GM12892 (cell line): ENCODE results near the gene CAMTA1.

ENCODE experiments used
- DNase-seq: peaks from one replicate; pipeline ENCODE4 v3.0.0; 2011; ENCODE audit not compliant: insufficient read length
- FAIRE-seq: peaks from 2 replicates; lab custom pipeline; 2011; peaks lifted over from hg19 to GRCh38; lab: Jason Lieb, UNC
- POLR2A ChIP-seq: IDR thresholded peaks from 2 replicates; pipeline ENCODE4 v1.6.1; 2011; ENCODE audit warnings: low read depth, low read length, control low read depth
- POLR2AphosphoS5 ChIP-seq: IDR thresholded peaks from 2 replicates; pipeline ENCODE4 v1.6.1; 2011; ENCODE audit warnings: low read depth, low read length, control low read depth
- TAF1 ChIP-seq: IDR thresholded peaks from 2 replicates; pipeline ENCODE4 v1.6.1; 2011; ENCODE audit warnings: low read depth, mild to moderate bottlenecking, control low read depth, low read length, borderline replicate concordance

Gene CAMTA1

GRCh38 chr1:7420098-7420445 is 634.8 kb downstream of the CAMTA1 start:
- no peak for TF ChIP-seq POLR2AphosphoS5
- TF ChIP-seq POLR2A = no peak
- TF ChIP-seq TAF1 = no peak
- FAIRE-seq (no peak), DNase-seq (peak; percentile 1)

DNA sequence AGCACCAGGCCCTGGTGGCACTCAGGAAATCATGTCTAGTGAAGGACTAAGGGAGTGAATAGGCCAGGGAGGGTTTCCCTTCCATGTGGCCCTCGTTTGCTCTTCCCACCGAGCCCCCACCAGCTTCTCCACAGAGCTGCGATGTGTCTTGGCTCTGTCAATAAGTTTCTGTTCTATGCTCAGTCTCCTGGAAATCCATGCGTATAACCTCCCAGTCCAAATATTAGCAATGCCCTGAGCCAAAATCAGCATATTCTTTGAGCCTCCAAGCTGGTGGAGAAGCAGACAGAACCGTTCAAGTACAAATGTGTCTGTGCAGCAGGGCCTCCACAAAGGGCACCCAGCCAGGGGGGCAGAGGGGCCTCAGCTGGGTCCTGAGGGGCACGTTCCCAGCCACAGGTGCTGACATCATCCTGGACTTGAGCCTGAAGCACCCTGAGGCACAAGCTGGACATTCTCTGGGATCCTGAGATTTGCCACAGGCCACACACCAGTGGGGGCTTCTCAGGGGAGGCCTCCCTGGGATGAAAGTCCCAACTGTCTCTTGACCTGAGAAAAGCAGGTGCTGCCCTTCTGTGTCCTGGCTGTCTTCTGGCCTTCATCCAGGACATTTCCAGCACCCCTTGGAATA is 635.3 kb downstream of the CAMTA1 start:
- DNase-seq = peak; percentile 6
- no peak for FAIRE-seq
- no peak for TF ChIP-seq POLR2A
- no peak for TF ChIP-seq POLR2AphosphoS5
- TF ChIP-seq TAF1 = no peak

DNA sequence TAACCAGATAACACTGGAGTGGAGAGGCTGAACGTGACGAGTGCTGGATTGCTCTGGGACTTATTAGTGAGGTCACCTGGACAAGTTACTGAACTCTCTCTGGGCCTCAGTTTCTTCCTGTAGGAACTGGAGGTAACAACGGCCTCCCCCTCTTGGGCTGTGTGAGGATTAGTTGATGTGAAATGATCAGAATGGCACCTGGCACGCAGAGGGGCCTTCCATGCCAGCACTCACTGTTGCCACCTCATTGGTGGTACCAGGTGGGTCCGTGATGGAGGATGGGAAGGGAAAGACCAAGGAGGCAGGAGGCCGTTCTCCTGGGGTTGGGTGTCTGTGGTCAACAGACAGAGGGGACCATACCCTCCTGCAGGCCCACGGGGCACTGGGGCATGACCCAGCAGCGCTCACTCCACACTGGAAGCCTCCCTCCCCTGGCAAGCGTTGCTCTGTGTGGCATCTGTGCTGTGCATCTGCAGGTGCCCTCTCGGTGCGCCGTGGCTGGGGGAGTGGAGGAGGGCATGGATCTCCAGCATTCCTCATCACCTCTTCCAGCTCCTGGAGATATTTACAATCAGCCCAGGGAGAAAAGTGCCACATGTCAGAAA is 636.3 kb downstream of the CAMTA1 start:
- FAIRE-seq = no peak

GRCh38 chr1:7422081-7422480 is 636.8 kb downstream of the CAMTA1 start:
- FAIRE-seq = no peak
- no peak for DNase-seq
- TF ChIP-seq POLR2AphosphoS5 (no peak), TAF1 (no peak), POLR2A (no peak)

More for the DNA sequence above, 636.3 kb downstream of the CAMTA1 start:
- DNase-seq = no peak
- TF ChIP-seq TAF1 (no peak), POLR2AphosphoS5 (no peak), POLR2A (no peak)

DNA sequence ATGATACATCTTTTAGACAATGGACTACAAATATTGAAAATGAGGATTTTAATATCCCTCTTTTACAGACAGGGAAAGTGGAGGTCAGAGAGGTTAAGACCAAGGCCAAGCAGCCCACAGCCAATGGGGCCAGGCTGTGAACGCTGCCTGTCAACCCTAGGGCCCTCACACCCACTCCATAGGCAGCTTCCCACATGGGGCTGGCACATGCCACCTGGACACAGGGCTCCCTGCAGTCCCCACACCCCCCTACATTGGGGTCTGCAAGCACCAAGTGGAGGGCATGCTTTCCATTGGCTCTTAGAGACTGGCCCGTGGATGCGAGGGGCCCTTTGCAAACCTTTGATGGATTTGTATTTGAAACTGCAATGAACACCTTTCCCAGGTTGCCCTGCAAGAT is 637.3 kb downstream of the CAMTA1 start:
- FAIRE-seq = no peak
- no peak for DNase-seq
- no peak for TF ChIP-seq POLR2A
- TF ChIP-seq TAF1 = no peak
- no peak for TF ChIP-seq POLR2AphosphoS5

DNA sequence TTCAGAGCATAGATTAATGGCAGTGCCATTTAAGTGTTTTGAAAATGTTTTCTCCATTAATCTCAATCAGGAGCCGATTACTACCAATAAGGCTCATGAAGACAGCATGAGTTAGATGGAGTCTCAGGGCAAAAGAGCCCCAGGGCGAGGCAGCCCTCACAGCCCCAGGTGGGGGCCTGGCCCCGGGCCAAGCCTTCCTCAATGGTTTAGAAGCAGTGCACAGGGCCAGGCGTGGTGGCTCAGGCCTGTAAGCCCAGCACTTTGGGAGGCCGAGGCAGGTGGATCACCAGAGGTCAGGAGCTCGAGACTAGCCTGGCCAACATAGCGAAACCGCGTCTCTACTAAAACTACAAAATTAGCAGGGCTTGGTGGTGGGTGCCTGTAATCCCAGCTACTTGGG is 637.7 kb downstream of the CAMTA1 start:
- DNase-seq = no peak
- TF ChIP-seq POLR2A = no peak
- no peak for FAIRE-seq

DNA sequence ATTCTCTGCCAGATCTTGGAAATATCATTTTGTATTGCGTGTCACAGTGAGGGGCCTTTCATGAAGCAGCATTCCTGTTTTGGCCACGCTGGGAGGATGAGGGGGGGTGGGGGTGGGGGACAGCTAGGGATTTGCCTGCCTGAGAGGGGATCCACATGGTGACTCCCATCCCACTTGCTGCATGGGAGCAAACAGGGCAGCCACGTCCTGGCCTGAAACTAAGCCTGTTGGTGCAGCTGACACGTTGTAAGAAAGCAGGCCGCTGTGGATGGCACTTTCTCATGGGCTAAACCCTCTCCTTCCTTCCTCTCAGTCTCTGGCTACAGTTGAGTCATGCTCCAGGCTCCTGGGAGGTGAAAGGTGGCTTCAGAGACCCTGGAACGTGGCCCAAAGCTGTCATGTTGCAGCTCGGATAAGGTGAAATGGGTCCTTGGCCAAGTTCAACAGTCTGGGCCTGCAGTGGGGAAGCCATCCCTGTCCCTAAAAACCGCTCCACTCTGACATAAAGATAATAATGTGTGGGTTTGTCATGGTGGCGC is 639.2 kb downstream of the CAMTA1 start:
- no peak for FAIRE-seq
- DNase-seq = no peak
- TF ChIP-seq POLR2A = no peak
- no peak for TF ChIP-seq TAF1
- no peak for TF ChIP-seq POLR2AphosphoS5

DNA sequence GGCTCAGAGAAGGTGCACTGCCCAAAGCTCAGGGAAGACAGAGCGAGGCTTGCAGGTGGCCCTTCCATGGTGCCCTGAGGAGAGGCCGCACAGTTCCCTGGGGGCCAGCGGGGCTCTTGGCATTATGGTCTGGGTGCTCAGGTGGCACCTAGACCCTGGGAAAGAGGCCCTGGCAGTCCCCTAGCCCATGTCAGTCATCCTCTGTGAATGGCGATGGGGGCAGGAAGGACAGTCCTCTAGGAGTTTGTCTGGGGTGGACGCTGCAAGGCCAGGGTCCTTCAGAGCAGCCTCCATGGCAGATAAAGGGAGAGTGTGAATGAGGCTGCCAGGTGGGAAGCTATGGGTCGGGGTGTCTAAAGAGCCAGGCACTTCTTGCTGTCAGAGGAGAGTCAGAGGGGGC is 640.0 kb downstream of the CAMTA1 start:
- no peak for FAIRE-seq
- DNase-seq = no peak
- TF ChIP-seq POLR2A (no peak), POLR2AphosphoS5 (no peak), TAF1 (no peak)

DNA sequence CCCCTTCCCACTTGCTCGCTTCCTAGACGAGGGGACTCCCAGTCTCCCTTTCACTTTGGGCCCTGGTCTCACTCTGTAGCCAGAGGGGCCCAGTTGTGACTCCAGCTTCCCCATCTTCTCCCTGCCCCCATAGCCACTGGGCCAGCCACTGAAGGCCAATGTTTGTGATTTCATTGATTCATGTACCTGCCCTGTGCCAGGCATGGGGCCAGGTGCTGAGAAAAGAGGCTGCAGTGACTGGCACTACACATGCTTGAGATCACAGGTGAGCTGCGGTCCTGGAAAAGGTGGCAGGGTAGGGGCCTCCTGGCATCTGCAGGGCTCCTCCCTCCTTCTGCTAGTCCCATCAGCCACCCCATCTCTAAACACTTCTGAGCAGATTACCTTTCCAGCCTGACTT is 640.5 kb downstream of the CAMTA1 start:
- FAIRE-seq = no peak
- no peak for DNase-seq
- TF ChIP-seq POLR2A (no peak), POLR2AphosphoS5 (no peak), TAF1 (no peak)

- no peak for TF ChIP-seq TAF1
- no peak for TF ChIP-seq POLR2AphosphoS5
- TF ChIP-seq POLR2A = no peak
- FAIRE-seq = no peak
- no peak for DNase-seq
These were observed 641.7 kb downstream of the CAMTA1 start for GRCh38 chr1:7426780-7427604.

DNA sequence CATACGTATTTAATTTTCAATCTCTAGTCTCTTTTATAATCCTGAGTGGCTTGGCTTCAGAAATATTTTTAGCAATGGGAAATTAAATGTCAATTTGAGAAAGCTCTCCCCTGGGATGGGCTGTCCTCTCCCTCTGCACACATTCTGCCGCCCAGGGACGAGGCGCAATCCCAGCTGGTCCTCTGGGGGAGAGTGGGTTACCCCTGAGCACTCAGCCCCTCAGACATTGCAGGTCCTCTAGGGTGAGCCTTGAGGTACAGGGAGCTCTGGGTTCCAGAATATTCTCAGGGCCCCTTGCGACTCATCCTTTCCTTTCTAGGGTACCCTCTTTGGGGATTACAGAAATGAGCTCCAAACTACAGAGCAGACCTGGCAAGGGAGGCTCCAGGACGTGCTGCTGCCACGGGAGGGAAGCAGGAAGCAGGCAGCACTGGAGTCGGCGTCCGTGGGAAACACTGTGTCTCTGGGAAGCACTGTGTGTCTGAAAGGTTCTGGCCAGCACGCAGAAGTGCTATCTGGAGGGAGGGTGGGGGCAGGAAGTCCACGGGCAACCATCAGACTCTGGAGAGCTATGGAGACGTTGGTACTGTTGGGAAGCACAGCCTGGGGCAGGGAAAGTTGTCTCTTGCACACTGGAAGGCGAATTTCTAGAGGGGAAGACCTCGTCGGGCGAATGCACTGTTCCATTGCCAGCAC is 642.5 kb downstream of the CAMTA1 start:
- DNase-seq (no peak), FAIRE-seq (no peak)
- no peak for TF ChIP-seq TAF1
- TF ChIP-seq POLR2AphosphoS5 = no peak
- TF ChIP-seq POLR2A = no peak

DNA sequence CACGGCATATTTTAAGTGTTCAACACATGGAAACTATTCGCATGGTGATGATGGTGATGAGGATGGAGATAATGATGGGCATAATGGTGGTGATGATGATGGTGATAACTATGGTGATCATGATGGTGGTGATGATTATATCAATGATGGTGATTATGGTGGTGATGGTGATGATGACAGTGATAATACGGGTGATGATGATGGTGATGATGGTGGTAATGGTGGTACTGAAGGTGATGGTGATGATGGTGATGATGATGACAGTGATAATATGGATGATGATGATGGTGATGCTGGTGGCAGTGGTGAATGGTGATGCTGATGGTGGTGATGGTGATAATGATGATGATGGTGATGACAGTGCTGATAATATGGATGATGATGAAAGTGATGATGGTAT is 644.0 kb downstream of the CAMTA1 start:
- TF ChIP-seq TAF1 = no peak
- TF ChIP-seq POLR2AphosphoS5 = no peak
- no peak for TF ChIP-seq POLR2A
- no peak for DNase-seq
- no peak for FAIRE-seq
